GM18498 (cell line): ENCODE measurements around the gene IMMP2L.
A peak's percentile ranks its signal among the peaks of the same experiment; 100 is the strongest.

Experiments
- ATAC-seq: cut with Tn5 transposase; IDR thresholded peaks from one replicate; pipeline ENCODE4 v1.9.1; 2021; ENCODE audit warnings: mild to moderate bottlenecking, moderate library complexity; ENCODE audit not compliant: unreplicated experiment

Gene IMMP2L

DNA sequence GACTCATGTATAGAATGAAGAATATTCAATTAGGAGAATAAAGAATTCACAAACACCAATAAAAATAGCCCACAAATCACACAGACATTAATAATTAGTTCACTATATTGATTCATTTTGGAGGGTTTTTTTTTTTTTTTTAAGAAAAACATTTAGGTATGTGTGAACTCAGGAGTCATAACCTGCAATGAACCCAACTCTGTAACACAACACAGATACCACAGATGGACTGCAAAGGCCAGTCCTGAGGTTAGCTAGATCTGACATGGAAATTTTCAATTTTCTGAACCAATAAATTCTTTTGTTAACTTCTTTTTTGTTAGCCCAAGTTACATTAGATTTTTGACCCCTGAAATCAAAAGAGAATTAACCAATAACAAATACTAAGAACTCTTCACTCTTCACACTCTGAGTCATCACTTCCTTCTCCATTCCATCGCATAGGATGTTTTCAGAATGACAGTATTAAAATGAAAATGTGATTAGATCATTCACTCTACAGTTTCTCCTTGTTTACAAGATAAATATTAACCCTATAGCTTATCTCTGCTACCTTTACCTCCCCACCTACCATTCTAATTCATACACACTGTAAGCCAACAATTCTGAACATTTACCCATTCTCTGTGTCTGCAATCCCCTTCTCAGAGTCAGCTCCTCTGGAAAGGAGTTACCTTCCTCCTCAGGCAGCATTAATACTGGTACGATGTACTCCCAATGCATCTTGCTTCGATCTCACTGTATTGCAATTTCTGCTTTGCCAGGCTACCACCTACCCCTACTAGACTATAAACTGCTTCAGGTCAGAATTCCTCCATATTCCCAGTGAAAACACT lies 329.8 kb downstream of the IMMP2L start:
- peak; percentile 82 for ATAC-seq

DNA sequence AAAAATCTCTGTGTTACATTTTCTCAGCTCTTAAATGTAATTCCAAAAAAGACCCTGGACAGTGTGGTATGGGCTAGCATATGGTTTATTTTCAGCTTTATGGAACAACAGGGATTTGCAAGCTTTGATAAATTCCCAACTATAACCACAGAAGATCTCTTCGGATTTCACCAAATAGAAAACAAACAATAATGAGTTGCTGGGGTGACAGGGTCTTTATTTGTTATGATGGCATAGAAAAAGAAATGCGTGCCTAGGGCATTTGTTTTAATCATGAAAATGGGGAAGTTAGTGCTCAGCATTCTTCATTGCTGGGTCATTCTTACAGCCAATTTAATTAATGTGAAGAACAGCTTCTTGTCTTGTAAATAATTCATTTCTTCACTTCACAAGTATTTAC lies 332.4 kb downstream of the IMMP2L start:
- ATAC-seq = no peak

DNA sequence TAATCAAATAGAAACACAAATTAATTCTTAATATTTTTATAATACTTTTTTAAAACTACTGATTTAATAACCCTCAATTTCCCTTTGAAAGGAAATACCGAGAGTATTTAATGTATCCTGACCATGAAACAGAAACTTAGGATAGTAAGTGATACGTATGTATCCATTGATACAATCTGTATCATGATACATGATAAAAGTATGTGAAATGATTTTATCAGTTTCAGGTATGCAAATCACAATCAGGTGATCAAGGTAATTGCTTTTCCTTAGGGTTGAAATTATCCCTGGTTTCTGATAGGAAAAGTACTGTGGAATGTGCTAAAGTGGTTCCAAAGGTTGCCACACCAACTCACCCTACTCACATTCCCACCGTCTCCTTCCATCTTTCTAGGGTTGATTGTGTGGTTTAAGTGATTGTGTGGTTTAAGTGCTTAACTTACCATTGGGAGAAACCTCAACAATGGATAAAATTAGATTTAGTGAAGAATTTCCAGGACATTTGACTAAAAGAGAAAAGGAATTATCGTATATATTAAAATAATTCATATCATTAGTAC lies 333.0 kb downstream of the IMMP2L start:
- no peak for ATAC-seq

DNA sequence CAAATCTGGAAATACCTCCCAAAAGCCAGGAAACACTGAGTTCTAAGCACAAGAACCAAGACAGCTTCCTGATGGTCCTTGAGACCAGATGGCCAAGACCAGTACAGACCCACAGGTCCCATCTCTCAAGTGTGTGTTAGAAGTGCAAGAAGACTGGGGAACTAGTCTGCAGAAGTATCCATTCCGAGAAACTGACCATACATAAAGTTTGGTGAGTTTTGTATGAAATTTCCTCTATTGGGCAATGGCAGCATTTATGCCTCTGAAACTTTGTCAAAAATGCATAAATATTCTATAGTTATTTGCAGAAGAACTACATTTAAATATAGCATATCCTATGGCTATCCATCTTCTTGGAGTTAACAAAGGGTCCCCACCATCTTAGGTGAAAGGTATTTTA lies 333.9 kb downstream of the IMMP2L start:
- no peak for ATAC-seq

DNA sequence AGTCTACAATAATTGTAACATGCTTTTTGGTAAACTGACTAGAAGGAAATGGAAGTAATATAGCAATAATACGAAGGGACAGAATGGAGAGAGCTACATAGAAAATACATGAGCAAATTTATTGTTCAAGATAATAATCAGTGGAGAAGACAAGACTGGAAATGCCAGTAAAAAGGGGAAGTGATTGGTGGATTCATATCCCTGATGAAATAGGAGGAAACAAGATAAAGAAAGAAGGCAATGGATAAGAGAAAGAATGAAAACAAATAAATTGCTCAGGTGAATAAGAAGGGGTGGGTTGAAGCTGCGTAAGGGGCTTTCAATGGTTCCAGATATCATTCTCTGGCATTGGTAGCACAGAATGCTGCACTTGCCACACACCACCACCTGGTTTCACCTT lies 335.5 kb downstream of the IMMP2L start:
- no peak for ATAC-seq

DNA sequence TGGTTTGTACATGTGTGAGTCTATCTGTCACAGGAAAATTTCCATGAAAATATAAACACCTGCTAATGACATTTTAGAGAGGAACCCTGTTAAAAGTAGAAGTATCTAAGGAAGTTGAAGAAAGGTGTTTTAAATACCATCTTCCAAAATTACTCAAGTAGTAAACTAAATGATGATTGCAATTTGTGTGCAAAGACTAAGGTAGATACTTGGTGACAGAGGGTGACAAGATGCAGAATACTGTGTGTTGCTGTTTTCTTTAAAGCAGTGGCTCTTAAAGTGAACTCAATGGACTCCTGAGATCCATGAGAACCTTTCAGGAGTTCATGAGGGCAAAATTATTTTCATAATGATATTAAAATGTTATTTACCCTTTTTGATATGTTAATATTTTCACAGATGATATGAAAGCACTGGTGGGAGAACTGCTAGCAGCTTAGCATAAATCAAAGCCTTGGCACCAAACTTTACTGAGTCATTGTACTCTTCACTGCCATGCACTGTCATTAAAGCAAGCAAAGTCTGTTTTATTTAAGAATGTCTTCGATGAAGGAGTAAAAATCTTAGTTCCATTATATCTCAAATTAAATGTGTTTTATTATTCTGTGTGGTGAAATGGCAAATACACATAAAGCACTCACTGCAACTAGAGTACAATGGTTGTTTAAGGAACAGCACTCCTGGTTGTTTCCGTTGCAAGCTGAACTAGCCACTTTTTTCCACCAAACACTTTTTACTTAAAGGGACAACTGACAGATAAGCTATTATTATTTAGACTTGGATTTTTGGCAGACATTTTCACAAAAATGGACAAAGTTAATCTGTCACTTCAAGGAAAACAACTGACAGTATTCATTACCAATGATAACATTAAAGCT lies 337.7 kb downstream of the IMMP2L start:
- no peak for ATAC-seq

DNA sequence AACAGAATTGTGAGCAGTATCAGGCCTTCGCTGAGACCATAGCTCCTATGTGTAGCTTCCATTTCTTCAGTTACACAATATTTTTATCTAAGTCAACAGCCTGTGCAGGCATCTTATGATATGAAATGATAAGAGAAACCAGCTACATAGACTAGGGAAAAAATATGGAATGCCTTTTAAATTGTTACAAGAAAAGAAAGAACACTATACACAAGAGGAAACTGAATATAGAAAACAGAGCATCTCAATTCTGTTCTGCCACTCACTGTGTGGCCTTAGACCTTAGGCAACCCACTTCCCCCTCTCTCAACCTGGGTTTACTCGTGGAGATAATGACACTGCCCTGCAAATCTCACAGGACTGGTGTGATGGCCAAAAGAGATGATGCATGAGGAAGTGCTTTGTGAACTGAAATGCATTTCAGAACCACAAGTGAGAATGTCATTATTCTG lies 338.5 kb downstream of the IMMP2L start:
- no peak for ATAC-seq

DNA sequence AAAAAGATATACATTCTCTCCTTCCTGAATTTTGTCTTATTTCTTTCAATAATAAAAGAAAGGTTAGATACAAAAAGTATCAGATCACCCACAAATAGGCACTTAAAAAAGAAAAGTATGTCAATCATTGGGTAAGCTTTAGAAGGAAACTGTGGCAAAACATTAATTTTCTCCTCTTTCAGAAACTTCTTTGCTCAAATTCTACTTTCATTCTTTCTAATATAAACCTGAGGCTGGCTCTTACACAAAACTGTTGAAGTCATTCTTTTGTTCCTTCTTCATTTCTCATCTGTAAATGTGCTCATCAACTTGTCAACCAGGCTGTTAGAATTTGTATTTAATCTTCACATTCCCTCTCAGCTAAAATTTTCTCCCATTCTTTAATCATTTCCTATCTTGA lies 346.7 kb downstream of the IMMP2L start:
- no peak for ATAC-seq

DNA sequence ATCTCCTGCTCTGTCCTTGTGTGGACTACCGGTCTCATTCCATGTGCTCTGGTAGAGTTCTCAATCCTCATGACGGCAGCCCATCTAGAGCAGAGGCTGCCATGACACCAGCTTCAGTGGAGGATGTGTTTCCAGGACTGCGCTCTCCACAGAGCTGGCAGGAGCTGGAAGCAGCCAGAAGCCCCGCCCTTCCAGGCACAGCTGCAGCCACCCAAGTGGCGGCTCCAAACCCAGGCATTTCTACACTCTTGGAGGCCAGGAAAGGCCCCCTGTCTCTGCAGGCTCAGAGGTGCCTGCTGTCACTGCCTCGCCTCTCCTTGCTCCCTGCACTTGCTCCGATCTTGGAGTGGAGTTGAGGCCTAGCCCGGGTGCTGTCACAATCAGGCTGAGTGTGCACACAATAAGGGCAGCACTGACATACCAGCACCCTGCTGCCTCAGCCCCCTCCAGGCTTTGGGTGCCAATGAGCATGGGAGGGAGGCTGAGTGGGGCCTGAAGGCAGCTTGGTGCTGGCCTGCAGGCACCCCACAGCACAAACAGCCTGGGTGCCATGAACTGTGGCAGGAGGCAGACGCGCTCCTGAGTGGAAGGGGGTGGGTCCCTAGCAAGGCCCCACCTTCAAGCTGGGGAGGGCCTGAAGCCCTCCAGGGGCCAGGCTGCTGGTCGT lies 349.3 kb downstream of the IMMP2L start:
- no peak for ATAC-seq

DNA sequence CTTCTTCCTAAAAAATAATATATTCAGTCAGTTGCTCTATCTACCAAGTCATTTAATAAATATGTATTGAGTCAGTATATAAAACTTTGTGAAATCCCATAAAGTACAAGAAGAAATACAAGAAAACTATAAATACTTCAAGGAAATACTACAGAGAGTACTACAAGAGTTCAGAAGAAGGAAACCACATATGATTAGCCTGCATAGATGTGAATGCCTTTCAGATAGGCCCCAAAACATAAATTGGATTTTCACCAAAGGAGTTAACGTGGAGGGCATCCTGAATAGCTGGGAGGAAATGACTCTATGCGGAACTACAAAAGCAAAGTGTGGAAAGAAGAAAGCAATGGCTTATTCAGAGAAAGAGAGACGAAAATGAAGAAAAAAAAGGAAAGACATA lies 351.3 kb downstream of the IMMP2L start:
- no peak for ATAC-seq

DNA sequence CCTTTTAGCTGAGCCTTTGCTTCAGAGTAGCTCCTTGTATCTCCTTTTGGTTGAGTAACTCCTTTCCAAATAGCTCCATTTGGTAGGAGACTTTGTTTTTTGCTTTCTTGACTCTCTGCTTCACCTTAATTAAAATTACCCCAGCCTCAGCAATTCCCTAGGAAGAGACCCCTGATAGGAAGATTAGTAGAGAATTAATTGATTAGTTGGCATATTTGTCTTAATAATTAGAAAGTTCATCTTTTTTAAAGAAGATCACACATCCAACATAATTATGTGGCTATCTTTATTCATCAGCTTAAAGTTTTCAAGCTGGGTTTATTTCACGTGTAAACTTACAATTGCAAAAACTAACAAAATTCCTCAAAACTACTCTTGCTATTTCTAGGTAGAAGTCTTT lies 352.2 kb downstream of the IMMP2L start:
- ATAC-seq = no peak

DNA sequence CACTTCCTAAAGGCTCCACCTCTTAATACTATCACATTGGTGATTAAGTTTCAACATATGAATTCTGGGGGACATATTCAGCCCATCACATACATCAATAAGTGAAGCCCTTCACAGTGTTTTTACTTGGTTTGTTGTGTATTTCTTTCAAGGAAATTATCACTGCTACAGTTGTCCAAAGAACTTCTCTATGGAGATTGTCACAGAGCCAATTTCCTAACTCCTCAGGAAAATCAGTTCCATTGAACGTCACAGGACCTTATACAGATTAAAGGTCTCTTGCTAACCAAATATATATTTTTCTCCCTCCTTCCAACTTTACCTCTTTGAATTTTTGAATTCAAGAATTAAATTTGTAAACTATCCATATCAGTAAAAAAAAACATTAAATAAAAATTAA lies 357.0 kb downstream of the IMMP2L start:
- ATAC-seq = no peak

DNA sequence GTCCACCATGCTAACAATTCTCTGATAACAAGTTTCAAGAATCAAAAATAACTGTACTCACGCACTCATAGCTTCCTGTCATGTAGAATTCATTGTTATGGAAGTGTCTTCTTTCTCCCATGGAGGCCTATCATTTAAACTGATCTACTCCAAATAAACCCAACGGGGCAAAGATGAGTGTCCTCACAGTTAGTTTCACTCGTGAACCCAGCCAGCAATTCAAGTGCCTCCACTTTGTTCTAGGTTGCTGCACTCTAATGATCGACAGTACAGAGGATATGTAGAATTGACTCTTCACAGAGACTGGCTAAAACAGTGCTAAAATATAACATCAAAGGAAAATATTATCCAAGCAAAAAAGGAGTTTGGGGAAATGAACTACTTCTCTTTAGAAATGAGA lies 360.0 kb downstream of the IMMP2L start:
- no peak for ATAC-seq

DNA sequence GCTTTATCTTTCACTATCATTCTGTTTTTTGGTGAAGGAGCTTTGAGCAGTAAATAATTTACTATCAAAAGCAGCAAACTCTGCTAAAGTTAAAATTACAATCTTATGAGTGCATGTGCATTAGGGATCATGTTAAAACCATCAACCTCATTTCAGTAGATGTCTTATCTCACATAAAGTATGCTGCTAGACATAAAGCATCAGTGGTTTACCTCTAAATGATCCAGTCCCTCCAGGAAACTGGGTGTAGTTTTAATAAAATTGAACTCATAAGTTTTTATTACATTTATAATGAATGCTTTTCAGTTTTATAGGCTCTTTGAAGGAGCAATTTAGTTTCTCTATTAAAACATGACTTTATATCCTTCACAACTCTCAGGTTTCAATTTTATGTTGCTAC lies 362.6 kb downstream of the IMMP2L start:
- ATAC-seq = no peak

DNA sequence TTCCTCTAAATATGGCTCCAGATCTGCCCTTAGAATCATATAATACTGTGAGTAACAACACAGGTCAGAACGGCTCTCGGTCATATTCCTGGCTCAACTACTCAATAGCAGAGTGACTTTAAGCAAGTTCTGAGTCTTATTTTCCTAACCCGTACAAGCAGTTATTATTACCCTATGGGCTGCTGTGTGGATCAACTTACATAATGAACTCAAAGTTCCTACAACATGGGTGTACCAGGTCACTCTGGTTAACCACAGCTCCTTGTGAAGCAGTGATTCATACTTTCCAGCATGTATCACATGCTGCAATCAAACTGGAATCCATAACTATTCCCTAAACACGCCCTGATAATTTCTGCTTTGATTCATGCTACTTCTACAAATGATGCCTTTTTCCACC lies 364.0 kb downstream of the IMMP2L start:
- no peak for ATAC-seq

DNA sequence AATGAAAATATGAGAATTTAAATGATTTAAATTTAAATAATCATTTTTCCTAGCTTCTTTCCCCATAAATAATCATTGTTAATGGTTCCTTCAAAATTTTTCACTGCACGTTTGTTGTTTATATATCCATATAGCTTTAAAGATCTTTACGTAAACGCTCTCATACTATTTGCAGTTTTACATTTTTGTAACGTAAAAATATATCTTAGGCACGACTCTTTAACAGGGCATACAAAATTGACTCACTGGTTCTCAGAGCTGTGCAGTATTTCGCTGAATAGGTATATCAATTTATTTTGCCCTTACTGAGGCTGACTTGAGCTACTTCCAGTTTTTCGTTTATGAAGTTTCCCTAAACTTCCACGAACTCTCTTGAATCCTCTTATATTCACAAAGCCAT lies 365.6 kb downstream of the IMMP2L start:
- no peak for ATAC-seq

DNA sequence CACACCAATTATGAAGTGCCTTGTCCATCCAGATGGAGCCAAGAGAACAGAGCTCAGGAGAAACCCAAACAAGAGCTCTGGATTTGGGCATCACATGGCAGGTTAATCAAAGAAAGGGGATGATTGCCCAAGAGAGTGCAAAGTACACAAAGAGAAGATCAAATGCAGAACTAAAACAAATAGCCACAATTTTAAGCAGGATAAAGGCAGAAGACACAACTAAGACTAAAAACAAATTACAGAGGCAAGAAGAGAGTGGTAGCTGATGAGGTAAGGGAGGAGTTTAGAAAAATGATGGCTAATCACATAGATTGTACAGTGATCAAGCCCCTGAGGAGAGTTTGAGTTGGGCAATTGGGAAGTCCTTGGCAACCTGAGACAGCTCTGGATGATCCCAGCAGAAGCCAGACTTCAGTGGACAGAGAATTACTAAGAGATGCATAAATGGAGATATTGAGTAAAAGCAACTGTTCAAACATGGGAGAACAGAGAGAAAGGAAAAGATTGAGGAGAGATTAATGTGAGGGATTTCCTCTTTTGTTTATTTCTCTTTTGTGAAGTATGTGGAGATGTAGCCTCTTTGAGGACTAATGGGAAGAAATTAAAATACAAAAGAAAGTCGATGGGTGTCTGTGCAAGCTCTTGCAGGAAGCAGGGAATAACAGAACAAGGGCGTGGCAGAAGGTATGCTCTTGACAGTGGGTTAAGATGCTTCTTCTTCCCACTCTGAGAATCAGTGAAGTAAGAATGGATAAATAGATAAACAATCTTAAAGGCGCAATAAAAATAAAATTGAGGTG lies 369.5 kb downstream of the IMMP2L start:
- no peak for ATAC-seq

DNA sequence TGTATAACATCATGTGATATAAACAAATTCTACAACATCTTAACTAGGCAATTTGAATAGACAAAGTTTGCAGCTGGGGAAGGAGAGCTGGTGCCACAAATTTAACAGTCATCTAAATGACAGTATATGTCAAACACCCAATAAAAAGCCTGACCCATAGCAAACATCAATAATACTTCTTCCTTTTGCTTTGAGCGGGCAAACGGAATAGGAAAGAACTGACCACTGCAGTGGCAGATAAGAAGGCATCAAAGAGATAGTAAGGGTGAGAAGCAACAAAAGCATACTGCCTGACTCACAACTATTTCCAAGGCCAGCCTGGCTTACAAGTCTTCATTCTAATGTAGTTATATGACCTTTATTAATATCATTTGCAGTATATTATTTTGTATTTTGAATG lies 371.5 kb downstream of the IMMP2L start:
- no peak for ATAC-seq

DNA sequence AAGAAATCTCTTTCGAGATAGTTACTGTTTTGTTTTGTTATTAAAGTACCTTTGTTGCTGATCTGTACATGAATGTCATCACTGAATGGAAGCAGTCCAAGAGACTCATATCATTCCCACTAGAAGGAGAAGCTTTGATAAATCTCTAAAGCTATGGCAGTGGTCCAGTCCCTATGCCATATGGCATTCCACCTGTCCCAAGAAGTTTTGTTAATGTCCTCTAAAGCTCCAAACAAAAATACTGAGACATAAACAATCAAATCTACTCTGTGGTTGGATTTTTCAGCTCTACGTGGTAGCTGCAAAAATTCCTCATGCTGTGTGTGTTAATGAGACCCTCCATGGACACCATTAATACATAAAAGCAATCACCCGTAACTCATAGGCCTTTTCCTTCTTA lies 377.3 kb downstream of the IMMP2L start:
- ATAC-seq = no peak

DNA sequence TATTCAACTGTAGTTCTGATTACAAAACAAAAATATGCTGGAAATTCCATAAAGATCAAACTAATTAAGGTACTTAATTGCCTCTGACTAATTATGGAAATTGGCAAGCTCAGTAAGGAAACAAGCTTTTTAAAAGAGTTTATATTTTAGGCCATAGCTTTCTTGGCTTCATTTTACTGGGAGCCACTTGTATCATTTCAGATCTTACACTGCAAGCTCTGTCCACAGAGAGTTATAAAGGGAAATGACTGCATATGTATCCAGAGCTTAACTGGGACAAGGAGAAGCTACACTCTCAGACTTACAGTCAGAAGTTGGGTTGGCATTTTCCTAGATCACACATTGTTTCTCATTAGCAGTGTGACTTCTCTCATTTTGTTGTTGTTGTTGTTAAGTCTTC lies 379.0 kb downstream of the IMMP2L start:
- no peak for ATAC-seq
